ENCODE data around the gene TBC1D14.

Gene TBC1D14

GRCh38 chr4:7003879-7004240 lies 94.2 kb downstream of the TBC1D14 start:
- DNase-seq = no peak

- DNase-seq = no peak
Measured at GRCh38 chr4:7004331-7004730, 94.7 kb downstream of the TBC1D14 start.

- DNase-seq = no peak
Measured at GRCh38 chr4:7005571-7005970, 95.9 kb downstream of the TBC1D14 start.

GRCh38 chr4:7006411-7006810 lies 96.8 kb downstream of the TBC1D14 start:
- DNase-seq = no peak

- DNase-seq = no peak
Measured at GRCh38 chr4:7007142-7007907, 97.7 kb downstream of the TBC1D14 start.

- DNase-seq = no peak
Measured at GRCh38 chr4:7007944-7008343, 98.3 kb downstream of the TBC1D14 start.

GRCh38 chr4:7009564-7009963 lies 99.9 kb downstream of the TBC1D14 start:
- no peak for DNase-seq

- no peak for DNase-seq
Measured at GRCh38 chr4:7013175-7013574, 103.5 kb downstream of the TBC1D14 start.

GRCh38 chr4:7014815-7015214 lies 105.2 kb downstream of the TBC1D14 start:
- no peak for DNase-seq

- DNase-seq = no peak
Measured at GRCh38 chr4:7015383-7016035, 105.9 kb downstream of the TBC1D14 start.

GRCh38 chr4:7016086-7016485 lies 106.5 kb downstream of the TBC1D14 start:
- DNase-seq = no peak

- DNase-seq = no peak
Measured at GRCh38 chr4:7016512-7016911, 106.9 kb downstream of the TBC1D14 start.

- DNase-seq = no peak
Measured at GRCh38 chr4:7017446-7018048, 107.9 kb downstream of the TBC1D14 start.

GRCh38 chr4:7018281-7018680 lies 108.7 kb downstream of the TBC1D14 start:
- no peak for DNase-seq

GRCh38 chr4:7019367-7019766 lies 109.7 kb downstream of the TBC1D14 start:
- DNase-seq = no peak

GRCh38 chr4:7020290-7020689 lies 110.7 kb downstream of the TBC1D14 start:
- DNase-seq = no peak

- no peak for DNase-seq
Measured at GRCh38 chr4:7020856-7021255, 111.2 kb downstream of the TBC1D14 start.

GRCh38 chr4:7021355-7021754 lies 111.7 kb downstream of the TBC1D14 start:
- no peak for DNase-seq

- no peak for DNase-seq
Measured at GRCh38 chr4:7021930-7022664, 112.5 kb downstream of the TBC1D14 start.

GRCh38 chr4:7023486-7023885 lies 113.9 kb downstream of the TBC1D14 start:
- DNase-seq = no peak

GRCh38 chr4:7023901-7024300 lies 114.3 kb downstream of the TBC1D14 start:
- no peak for DNase-seq

- no peak for DNase-seq
Measured at GRCh38 chr4:7024336-7024890, 114.8 kb downstream of the TBC1D14 start.

GRCh38 chr4:7025040-7025602 lies 115.5 kb downstream of the TBC1D14 start:
- no peak for DNase-seq

All from CD4-positive, alpha-beta T cell treated with Interleukin-4 for 4 hours (primary cell).